ENCODE results near the gene NFE2L1. TPM values are rescaled to one million over a fixed set of nuclear protein-coding genes. Genes with fewer than 3 reads are reported as not detected.

NFE2L1 gene
- total RNA-seq, 1 experiment from 2014 or later: 149 TPM

GRCh38 chr17:48101012-48101720 lies 53.0 kb downstream of the NFE2L1 start, which contains the start of gene CBX1 (continued):
- TF ChIP-seq PRDM15 (CRISPR knock-in tag; IDR thresholded peaks at IDR 0.05): no peak
- TF ChIP-seq FOXK1 (CRISPR knock-in tag; IDR thresholded peaks at IDR 0.05): 0 out of 2 replicates have a peak, but pooled peaks have one; percentile 24
- no peak for TF ChIP-seq SMAD3 (CRISPR knock-in tag; IDR thresholded peaks at IDR 0.05; ENCODE audit: borderline replicate concordance)
- no peak for TF ChIP-seq FOXP4 (CRISPR knock-in tag; IDR thresholded peaks at IDR 0.05)
- 0 out of 2 replicates have a peak, but pooled peaks have one; percentile 33 for TF ChIP-seq PREB (CRISPR knock-in tag; IDR thresholded peaks at IDR 0.05; ENCODE audit: borderline replicate concordance)
- no peak for TF ChIP-seq ZMAT4 (CRISPR knock-in tag; IDR thresholded peaks at IDR 0.05)
- TF ChIP-seq AFF4 (CRISPR knock-in tag; IDR thresholded peaks at IDR 0.05; ENCODE audit: borderline replicate concordance): peak; percentile 28; the same call in 1 of the 2 replicates
- TF ChIP-seq GABPB1 (CRISPR knock-in tag; IDR thresholded peaks at IDR 0.05): peak; percentile 41
- TF ChIP-seq ATF6 (CRISPR knock-in tag; IDR thresholded peaks at IDR 0.05): no peak
